GM10248 (cell line): ENCODE measurements around the gene CCDC157.
"Not testable (repeated sequence)": the region's sequence is repeated elsewhere in the genome, so short reads cannot be mapped to it uniquely, and the experiment has no call there.

Experiments
- CTCF ChIA-PET: fragments of 300-600 bp; sonication (Branson Sonifier 250); formaldehyde crosslinking; extraction: SDS; loops from one replicate; lab custom pipeline; 2021; ENCODE audit warnings: antibody characterized with exemption; lab: Yijun Ruan, JAX
- POLR2A ChIA-PET: fragments of 350-650 bp; sonication (Branson Sonifier 250); formaldehyde crosslinking; extraction: SDS; loops from one replicate; lab custom pipeline; 2020; ENCODE audit warnings: antibody characterized with exemption; lab: Yijun Ruan, JAX
- DNase-seq: peaks from one replicate; pipeline ENCODE4 v3.0.0; 2012; ENCODE audit errors: extremely low spot score
- CTCF ChIP-seq: IDR thresholded peaks from 2 replicates; pipeline ENCODE4 v1.5.1; 2012; ENCODE audit warnings: mild to moderate bottlenecking, low read depth; ENCODE audit errors: extremely low read depth, missing control alignments, control extremely low read depth

CCDC157 gene

GRCh38 chr22:30402028-30402765 lies 45.4 kb downstream of the CCDC157 start:
- POLR2A ChIA-PET = interaction anchor here (0.7 kb wide), 1 partner anchor 564 kb away, joined by 3 read pairs; the partner anchor contains the start of gene ASCC2
- no peak for DNase-seq
- CTCF ChIA-PET = interaction anchor here (0.9 to 2.9 kb wide), 9 partner anchors 11 to 141 kb away, joined by 3 to 20 read pairs (median 3); partner anchors contain the start of gene MTFP1
- no peak for TF ChIP-seq CTCF

- POLR2A ChIA-PET, DNase-seq: not testable (repeated sequence)
- CTCF ChIA-PET = interaction anchor here (1.0 to 2.9 kb wide), 8 partner anchors 10 to 141 kb away, joined by 3 to 20 read pairs (median 3); partner anchors contain the start of gene MTFP1
Measured at GRCh38 chr22:30402766-30403104, 45.9 kb downstream of the CCDC157 start.

GRCh38 chr22:30404307-30404706 lies 47.5 kb downstream of the CCDC157 start:
- CTCF ChIA-PET = interaction anchor here (2.6 to 2.8 kb wide), 3 partner anchors 12 to 117 kb away, joined by 9 to 22 read pairs (median 11); partner anchors contain the start of gene RNF215
- POLR2A ChIA-PET = interaction anchor here (0.6 to 0.8 kb wide), 2 partner anchors 44 to 241 kb away, joined by 5 read pairs; no protein-coding TSS in a partner anchor
- no peak for DNase-seq
- TF ChIP-seq CTCF = no peak

- ChIA-PET CTCF (interaction anchor here (1.1 to 2.8 kb wide), 5 partner anchors 9 to 118 kb away, joined by 4 to 22 read pairs (median 9); partner anchors contain the start of genes RNF215 and SEC14L2), POLR2A (no interaction called here)
- no peak for TF ChIP-seq CTCF
- DNase-seq = no peak
Measured at GRCh38 chr22:30405731-30406130, 48.9 kb downstream of the CCDC157 start.

GRCh38 chr22:30406400-30406799 lies 49.6 kb downstream of the CCDC157 start:
- no peak for TF ChIP-seq CTCF
- POLR2A ChIA-PET = no interaction called here
- DNase-seq = no peak
- CTCF ChIA-PET = interaction anchor here (1.0 to 2.8 kb wide), 4 partner anchors 14 to 119 kb away, joined by 3 to 22 read pairs (median 10); partner anchors contain the start of gene RNF215

- no peak for DNase-seq
- TF ChIP-seq CTCF = no peak
- ChIA-PET CTCF (interaction anchor here (0.7 to 1.5 kb wide), 2 partner anchors 11 to 37 kb away, joined by 3 to 5 read pairs; no protein-coding TSS in a partner anchor), POLR2A (interaction anchor here (0.6 kb wide), 1 partner anchor 89 kb away, joined by 3 read pairs; no protein-coding TSS in a partner anchor)
Measured at GRCh38 chr22:30408388-30409102, 51.7 kb downstream of the CCDC157 start.
